ENCODE results near the gene CYP19A1.

Gene CYP19A1

GRCh38 chr15:51198701-51199232 is 139.6 kb downstream of the CYP19A1 start:
- no peak for TF ChIP-seq CTCF (conservative IDR thresholded peaks at IDR 0.05; ENCODE audit: low read depth, low read length)
- no peak overlapping the region for H3K4me3 ChIP-seq (ENCODE audit: low read depth, low read length)
- no peak for DNase-seq (ENCODE audit: low read depth)

GRCh38 chr15:51195459-51195858 is 142.9 kb downstream of the CYP19A1 start:
- DNase-seq (ENCODE audit: low read depth): peak; percentile 29
- no peak for TF ChIP-seq CTCF (conservative IDR thresholded peaks at IDR 0.05; ENCODE audit: low read depth, low read length)
- H3K4me3 ChIP-seq (ENCODE audit: low read depth, low read length): no peak overlapping the region

- no peak for TF ChIP-seq CTCF (conservative IDR thresholded peaks at IDR 0.05; ENCODE audit: low read depth, low read length)
- no peak for DNase-seq (ENCODE audit: low read depth)
- no peak overlapping the region for H3K4me3 ChIP-seq (ENCODE audit: low read depth, low read length)
Measured at GRCh38 chr15:51193979-51194378, 144.4 kb downstream of the CYP19A1 start.

GRCh38 chr15:51193526-51193925 is 144.9 kb downstream of the CYP19A1 start:
- DNase-seq (ENCODE audit: low read depth): peak; percentile 52
- peak overlapping the region; percentile 35 for H3K4me3 ChIP-seq (ENCODE audit: low read depth, low read length)
- no peak for TF ChIP-seq CTCF (conservative IDR thresholded peaks at IDR 0.05; ENCODE audit: low read depth, low read length)

- no peak overlapping the region for H3K4me3 ChIP-seq (ENCODE audit: low read depth, low read length)
- DNase-seq (ENCODE audit: low read depth): peak; percentile 95
- peak; percentile 96 for TF ChIP-seq CTCF (conservative IDR thresholded peaks at IDR 0.05; ENCODE audit: low read depth, low read length)
Measured at GRCh38 chr15:51192521-51193280, 145.7 kb downstream of the CYP19A1 start.

GRCh38 chr15:51191766-51192165 is 146.6 kb downstream of the CYP19A1 start:
- no peak for TF ChIP-seq CTCF (conservative IDR thresholded peaks at IDR 0.05; ENCODE audit: low read depth, low read length)
- no peak for DNase-seq (ENCODE audit: low read depth)
- H3K4me3 ChIP-seq (ENCODE audit: low read depth, low read length): no peak overlapping the region
